Smooth muscle cell of the brain vasculature (primary cell): Measurements from ENCODE around the gene ABHD2.
"Not testable (repeated sequence)": the region's sequence is repeated elsewhere in the genome, so short reads cannot be mapped to it uniquely, and the experiment has no call there.

Experiments used
- DNase-seq: peaks from one replicate; pipeline ENCODE4 v3.0.0-alpha.2; 2012; ENCODE audit warnings: low read depth, low spot score

The ABHD2 gene, protein sequence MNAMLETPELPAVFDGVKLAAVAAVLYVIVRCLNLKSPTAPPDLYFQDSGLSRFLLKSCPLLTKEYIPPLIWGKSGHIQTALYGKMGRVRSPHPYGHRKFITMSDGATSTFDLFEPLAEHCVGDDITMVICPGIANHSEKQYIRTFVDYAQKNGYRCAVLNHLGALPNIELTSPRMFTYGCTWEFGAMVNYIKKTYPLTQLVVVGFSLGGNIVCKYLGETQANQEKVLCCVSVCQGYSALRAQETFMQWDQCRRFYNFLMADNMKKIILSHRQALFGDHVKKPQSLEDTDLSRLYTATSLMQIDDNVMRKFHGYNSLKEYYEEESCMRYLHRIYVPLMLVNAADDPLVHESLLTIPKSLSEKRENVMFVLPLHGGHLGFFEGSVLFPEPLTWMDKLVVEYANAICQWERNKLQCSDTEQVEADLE

DNA sequence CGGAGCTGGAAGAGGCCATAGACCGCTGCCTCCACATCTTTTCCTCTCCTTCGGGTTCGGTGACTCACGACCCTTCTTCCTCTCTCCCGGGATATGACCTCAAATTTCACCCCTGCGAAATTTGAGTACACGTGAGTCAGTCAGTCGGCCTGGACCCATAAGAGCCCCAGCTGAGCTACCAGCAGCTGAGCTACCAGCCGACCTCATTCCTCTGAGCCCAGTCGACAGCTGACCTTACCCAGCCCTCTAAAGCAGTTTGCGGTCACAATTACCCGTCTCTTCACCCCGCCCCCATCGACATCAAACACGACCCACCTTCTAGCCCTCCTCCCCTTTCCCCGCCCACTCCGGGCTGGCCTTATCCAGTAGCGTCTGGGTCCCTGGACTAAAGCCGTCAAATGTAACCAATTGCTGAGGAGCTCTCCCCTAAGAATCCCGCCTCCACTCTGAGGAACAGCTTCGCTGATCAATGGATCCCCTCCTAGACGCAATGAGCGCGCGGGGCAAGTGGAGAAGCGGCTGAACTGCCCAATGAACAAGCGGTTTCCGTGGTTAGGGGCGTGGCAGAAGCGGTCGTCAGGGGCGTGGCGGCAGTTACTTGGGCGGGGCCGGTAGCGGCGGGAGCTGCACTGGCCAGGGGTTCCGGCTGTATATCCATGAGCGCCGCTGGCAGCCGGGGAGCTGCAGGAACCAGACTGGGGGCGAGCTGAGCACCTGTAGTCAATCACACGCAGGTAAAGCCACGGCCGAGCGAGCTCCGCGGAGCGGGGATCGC lies at the start of gene ABHD2:
ABHD2 (plus strand) TSS at position 627 of the 775 bp plus-strand sequence. CDS start 27,872 bp downstream, outside the sequence.
- DNase-seq, result peak; percentile 100

DNA sequence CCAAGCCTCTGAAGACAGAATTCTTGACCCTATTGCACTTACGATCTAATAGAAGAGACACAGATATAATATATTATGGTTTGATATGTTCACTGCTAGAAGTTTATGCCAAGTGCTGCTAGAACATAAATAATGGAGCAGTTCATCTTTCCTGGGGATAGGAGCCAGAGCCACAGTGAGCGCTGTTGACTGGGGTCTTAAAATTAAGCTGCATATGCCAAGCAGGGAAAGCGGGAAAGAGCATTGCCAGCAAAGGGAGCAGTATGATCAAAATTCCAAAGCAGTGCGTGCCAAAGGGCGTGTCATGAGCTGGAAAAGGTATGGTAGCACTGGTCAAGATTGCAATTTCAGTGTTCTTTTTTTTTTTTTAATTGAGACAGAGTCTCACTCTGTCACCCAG lies 49.1 kb upstream of the ABHD2 start:
- no peak for DNase-seq

DNA sequence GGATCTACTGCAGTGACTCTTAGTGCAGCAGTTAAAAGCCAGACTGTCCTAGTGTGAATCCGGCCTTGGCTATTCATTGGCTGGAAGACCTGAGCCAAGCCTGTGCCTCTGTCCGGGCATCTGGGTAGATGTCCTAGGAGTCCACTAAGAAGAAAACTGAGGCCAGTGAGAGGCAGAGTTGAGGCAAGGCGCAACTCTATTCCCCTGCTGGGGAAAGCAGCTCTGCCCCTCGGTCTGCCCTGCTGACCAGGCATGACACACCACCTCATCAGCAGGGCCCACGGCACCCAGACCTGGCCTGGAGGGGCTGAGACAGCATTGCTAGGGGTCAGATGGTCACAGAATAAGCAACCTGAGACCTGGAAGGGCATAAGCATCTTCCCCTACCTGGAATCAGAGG lies 46.7 kb upstream of the ABHD2 start:
- DNase-seq, result no peak

DNA sequence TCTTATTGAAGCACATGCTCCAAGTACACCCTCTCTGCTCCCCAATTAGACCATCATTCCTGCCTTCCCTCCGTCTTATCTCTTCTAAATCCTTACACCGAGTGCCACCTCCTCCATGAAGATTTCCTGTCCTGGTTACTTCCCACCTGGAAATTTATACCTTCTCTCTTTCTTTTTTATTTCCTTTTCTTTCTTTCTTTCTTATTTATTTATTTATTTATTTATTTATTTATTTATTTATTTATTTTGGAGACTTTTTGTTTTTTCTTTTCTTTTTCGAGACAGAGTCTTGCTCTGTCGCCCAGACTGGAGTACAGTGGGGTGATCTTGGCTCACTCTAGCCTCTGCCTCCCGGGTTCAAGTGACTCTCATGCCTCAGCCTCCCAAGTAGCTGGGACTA lies 45.9 kb upstream of the ABHD2 start:
- DNase-seq, result no peak

DNA sequence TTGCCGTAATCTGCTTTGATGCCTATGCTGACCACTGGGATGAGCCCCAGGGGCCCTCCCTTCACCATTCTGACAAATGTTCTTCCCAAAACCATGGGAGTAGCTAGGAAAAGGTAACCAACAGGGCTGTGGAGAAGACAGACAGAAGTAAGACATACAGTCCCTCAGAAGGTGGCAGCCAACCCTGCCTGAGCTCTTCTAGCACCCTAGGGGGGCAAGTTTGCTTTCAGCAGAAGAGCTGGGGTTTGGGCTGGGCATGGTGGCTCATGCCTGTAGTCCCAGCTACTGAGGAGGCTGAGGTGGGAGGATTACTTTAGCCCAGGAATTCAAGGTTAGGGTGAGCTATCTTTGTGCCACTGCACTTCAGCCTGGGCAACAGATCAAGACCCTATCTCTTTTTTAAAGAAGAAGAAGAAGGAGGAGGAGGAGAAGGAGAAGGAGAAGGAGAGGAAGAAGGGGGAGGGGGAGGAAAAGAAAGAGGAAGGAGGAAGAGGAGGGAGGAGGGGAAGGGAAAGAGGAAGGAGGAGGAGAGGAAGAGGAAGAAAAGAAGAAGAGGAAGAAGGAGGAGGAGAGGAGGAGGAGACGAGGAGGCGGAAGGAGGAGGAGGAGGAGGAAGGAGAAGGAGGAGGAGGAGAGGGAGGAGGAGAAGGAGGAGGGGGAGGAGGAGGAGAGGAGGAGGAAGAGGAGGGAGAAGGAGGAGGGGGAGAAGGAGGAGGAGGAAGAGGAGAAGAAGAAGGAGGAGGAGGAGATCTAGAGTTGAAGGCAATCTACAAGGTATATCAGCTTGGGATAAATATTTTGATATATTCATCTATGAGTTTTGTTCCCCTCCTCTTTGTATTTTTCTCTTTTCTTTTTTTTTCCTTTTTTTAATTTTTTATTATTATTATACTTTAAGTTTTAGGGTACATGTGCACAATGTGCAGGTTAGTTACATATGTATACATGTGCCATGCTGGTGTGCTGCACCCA lies 44.9 kb upstream of the ABHD2 start:
- DNase-seq, result no peak

DNA sequence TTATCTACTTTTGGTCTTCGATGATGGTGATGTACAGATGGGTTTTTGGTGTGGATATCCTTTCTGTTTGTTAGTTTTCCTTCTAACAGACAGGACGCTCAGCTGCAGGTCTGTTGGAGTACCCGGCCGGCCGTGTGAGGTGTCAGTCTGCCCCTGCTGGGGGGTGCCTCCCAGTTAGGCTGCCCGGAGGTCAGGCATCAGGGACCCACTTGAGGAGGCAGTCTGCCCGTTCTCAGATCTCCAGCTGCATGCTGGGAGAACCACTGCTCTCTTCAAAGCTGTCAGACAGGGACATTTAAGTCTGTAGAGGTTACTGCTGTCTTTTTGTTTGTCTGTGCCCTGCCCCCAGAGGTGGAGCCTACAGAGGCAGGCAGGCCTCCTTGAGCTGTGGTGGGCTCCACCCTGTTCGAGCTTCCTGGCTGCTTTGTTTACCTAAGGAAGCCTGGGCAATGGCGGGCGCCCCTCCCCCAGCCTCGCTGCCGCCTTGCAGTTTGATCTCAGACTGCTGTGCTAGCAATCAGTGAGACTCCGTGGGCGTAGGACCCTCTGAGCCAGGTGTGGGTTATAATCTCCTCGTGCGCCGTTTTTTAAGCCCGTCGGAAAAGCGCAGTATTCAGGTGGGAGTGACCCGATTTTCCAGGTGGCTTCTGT lies 39.1 kb upstream of the ABHD2 start:
- DNase-seq, result not testable (repeated sequence)

DNA sequence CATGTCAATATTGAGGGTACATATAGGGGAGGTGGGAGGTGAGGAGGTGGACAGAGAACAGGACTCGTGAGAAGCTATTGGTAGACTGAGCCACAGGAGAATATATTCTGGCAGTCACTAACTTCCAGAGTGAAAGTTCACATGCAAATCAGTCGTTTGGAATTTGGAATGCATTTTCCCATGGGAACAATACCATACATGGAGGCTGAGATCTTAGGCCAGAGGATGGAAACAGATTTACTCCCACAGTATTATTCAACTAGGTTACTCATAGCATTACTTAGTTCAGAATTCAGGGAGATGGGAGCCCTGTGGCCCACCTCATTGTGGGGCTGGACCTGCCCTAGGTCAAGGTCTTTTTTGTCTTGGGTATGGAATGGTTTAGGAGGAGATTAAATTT lies 36.4 kb upstream of the ABHD2 start:
- DNase-seq, result no peak

DNA sequence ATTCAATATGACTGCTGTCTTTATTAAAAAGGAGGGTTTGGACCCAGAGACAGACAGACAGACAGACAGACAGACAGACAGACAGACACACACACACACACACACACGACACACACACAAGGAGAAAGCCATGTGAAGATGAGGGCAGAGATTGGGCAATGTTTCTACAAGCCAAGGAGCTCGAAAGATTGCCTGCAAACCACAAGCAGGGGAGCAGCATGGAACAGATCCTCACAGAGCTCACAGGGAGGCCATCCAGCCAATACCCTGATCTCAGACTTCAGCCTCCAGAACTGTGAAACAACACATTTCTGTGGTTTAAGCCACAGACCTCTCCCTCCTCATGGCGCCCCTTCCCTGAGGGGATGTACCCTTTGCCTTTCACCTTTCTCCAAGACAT lies 35.8 kb upstream of the ABHD2 start:
- peak; percentile 78 for DNase-seq

DNA sequence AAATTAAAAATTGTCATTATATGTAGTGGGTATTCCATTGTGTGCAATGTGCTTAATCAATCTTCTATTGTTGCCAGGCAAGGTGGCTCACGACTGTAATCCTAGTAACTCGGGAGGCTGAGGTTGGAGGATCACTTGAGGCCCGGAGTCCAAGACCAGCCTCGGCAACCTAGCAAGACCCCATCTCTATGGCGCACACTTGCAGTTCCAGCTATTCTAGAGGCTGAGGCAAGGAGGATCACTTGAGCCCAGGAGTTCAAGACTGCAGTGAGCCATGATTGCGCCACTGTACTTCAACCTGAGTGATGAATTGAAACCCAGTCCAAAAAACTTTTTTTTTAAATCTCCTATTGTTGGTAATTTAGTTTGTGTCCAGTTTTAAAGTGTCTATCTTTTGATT lies 33.4 kb upstream of the ABHD2 start:
- DNase-seq, result no peak

DNA sequence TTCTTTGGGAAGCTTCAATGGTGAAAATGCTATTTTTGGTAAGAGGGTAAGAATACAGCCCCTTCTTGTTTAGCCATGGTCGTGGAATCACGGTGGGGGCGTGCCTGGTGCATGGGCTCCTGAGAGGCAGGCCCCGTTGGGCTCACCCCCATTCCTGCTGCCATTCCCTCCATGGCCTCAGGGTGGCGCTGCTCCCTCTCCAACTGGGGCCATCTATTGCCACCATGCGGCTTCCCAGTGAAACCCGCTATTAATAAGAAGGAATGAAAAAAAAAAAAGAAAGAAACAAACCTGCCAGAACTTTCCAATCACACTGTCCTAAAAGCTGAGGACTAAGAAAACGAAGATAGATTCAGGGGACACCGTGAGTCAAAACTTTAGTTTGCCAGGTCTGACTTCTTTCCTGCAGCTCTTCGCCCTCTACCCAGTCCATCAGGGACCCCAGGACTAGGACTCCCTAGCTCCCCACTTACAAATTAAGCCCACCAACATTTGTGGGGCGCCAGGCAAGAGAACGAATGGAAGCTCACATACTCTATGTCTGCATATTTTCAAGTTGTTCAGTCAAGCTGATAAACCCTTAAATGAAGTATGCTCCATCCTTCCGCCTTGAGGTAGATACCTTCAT lies 30.6 kb upstream of the ABHD2 start:
- no peak for DNase-seq

DNA sequence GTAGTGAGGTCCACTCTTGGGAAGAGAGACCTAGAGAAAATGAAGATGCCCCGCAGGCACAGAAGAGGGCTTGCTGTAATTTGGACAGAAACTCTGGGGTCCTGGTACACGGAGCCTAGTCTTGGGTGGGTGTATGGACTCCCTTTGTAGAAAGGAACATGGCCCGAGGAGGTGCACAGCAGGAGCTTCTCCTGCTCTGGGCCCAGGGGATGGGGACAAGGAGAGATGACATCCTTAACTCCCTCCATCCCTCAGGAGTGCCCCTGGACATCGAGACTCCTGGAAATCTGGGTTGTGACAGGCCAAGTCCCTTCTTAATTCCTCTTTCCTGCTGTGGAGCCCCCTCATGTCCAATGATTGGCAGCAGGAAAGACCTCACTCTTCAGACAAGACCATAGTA lies 29.9 kb upstream of the ABHD2 start:
- no peak for DNase-seq

DNA sequence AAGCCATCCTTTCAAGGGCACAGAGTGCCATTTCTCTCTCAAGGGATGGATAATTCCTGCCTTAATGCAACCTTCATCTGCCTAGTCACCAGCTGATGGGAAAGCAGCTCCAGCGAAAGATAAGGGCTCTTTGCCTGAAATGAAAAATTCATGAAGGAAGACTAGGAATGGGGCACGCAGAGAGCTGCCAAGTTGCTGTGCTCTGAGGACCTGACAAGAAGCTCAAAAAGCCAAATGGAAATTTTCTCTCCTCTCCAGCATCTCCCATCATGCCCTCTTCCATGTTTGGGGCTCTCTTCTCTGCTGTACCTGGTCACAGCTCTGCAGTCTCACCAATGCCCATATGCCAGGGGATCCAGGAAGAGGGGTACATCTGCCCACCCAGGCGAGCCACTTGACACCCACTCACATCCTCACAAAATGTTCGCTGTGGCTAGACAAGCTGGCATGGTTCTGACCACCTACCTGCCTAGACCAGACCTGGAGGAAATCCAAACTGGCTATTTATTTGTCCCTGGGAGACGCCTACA lies 29.3 kb upstream of the ABHD2 start:
- DNase-seq, result no peak

DNA sequence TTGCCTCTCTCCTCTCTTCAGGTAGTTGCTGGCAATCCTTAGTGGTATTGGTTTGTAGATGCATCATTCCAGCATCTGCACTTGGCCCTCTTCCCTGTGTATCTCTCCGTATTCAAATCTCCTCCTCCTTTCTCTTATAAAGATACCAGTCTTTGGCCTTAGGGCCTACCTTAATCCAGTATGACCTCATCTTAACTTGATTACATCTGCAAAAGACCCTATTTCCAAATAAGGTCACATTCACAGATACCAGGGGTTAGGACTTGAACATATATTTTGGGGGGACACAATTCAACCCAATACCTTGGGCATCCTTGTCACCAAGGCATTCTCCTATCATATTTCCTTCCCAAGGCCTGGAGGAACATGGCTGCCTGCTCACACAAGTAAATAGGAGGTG lies 22.0 kb upstream of the ABHD2 start:
- DNase-seq, result no peak

DNA sequence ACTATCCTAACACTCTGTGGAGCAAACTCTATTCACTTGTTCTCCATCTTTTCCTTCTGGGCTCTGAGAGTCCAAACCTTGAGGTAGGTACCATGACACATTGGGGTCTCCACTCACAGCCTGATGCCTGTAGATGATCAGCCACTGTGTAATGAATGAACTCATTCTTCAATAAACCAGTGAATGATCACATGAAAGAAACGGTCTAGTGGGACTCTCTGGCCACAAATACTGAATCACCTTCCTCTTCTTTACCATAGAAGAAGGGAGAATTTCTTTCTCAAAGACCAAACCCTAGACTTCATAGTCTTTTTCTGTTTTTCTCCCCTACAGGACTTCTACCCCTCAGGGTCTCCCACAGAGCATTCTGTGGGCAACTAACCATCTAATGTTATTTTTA lies 20.5 kb upstream of the ABHD2 start:
- no peak for DNase-seq

DNA sequence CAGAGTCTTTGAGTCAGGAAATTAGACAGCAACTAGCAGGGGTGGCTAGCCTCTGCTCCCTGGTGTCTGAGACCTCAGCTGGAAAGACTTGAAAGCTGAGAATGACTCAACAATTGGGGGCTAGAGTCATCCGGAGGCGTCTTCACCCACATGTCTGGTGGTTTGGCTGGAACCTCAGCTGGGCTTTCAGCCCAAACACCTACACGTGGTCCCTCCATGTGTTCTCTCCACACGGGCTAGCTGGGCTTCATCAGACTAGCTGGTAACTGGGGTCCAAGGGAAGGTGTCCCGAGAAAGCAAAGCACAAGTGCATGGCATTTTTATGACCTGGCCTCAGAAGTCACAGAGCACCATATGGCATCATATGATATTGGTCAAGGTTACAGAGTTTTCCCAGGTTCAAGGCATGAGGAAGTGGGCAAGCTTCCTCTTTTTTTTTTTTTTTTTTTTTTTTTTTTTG lies 19.9 kb upstream of the ABHD2 start:
- peak; percentile 78 for DNase-seq

DNA sequence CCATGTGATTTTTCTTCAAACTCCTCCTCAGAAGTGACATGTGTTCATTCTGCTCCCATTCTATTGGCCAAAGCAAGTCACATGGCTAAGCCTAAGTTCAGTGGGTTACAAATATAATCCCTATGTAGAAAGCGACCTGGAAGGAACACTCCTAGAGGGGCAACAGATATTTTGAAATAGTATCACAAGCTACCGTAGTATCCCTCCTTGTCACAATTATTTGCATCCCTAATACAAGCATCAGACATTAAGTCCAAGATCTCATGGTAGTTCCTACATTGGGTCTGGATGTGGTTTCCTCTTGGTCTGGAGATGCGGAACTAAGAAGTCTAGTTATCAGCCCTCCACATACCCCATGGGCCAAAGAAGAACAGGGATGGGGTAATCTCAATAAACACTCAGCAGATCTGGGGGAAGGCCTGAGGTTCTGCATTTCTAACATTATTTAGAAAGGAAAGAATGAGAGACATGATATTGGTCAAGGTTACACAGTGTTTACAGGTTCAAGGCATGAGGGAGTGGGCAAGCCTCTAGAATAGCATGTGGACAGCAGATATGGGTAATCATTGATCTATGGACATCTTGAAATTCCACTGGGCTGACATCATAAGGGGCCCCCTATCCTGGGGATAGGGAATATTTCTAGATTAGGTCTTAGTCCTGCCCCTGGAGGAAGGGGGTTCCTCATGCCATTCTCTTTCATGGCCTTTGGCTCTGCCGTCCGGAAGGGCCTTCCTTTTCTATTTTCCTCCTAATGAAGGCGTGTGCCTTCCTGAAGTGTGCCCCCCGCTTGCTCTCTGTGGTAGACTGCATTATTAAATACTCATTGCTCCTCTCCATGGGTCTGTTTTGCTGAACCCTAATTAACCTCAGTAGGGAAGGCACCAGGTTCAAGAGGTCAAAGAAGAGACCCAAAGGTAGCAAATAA lies 17.8 kb upstream of the ABHD2 start:
- DNase-seq, result no peak

DNA sequence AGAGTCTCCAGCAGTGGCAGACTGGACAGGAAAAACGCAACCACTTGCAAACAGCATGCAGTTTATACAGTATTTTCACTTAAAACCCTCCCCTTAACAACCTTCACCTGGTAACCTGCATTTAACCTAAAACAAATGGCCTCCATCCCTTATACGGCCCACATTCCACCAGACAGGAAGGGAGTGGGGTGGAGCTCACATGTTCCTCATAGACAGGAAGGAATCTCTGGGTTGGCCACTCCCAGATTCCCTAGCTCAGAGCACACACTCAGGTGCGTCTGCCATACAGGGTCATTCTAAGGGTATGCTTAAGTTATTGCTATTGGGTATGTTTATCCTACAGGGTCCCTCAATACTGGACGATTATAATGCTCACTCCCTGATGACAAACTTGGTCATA lies 16.8 kb upstream of the ABHD2 start:
- DNase-seq, result no peak

DNA sequence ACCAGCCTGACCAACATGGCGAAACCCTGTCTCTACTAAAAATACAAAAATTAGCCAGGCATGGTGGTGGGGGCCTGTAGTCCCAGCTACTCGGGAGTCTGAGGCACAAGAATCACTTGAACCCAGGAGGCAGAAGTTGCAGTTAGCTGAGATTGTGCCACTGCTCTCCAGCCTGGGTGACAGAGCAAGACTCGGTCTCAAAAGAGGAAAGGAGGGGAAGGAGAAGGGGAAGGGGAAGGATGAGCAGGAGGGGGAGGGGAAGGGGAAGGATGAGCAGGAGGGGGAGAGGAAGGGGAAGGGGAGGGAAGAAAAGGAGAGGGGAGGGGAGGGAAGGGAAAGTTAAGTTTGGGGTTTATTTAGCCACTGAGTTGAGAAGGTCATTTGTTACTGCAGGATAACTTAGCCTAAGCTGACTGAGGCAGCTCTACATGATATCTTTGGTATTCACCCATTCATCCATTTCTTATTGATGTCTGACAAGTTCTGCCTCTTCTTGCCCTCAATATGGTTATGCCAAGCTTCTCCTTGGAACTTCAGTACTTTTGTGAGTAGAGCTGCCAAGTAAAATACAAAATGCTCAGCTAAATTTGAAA lies 15.9 kb upstream of the ABHD2 start:
- no peak for DNase-seq

DNA sequence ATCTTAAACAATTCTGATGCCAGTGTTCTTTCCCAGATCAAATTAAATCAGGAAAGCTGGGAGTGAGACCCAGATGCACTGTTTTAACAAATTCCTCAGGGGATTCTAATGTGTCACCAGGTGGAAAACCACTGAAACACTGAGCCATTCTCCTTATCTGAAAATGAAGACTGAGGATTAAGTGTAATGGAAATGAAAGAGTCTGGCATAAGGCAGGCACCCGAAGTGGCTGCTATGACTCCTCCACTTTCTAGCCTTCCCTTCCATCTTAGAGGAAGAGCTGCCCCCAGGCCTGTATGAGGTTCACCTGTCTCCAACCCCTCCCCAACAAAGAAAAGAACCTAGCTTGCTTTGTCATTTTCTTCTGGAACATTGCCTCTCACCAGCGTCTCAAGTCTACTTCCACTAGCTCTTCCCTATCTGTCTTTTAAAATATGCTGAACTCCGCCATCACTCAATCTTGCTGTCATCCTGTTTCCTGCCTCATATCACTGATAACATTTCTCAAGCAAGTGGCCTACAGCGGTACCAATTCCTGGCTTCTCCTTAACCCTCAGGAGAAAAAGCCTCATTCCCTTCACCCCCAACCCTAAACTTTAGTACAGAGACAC lies 13.7 kb upstream of the ABHD2 start:
- no peak for DNase-seq
